ENCODE results near the gene MAP2.
A peak's percentile ranks its signal among the peaks of the same experiment; 100 is the strongest.

The MAP2 gene

GRCh38 chr2:209741953-209742352 lies 318.1 kb downstream of the MAP2 start:
- no peak for DNase-seq

DNA sequence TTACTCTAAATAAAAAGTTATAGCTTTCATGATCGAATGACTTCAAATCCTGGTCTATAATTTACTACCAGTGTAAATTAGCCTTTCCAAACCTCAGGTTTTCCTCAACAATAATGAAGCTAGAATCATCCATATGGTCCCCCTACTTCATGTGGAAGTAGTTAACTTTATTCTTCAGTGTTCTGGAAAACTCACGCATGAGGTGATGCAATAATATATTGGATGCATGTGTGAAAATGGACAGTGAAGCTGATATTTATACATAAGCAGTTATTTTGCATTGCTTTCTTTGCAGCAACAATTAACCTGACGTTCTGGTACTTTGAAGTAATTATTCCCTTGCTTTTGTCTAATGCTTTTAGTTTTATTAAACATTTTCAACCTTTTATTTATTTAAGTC lies 329.2 kb downstream of the MAP2 start:
- no peak for DNase-seq

- no peak for DNase-seq
Measured at GRCh38 chr2:209757163-209757562, 333.3 kb downstream of the MAP2 start.

DNA sequence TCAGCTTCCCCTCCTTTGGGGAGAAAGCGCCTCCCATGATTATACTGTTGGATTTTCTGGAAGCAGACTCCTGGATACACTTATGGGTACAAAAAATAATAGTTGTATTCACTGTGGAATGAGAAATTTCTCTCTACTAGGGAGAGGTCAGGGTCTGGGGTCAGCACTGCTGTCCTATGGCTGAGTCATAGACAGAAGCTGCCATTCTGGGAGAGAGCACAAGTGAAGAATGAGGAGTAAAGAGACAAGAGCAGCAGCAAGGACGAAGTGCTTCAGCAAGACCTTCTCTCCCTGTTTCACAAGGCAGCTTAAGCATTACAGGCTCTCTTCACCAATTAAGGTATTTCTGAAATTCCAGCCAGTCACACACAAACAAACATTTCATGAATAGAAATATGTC lies 337.7 kb downstream of the MAP2 start:
- no peak for DNase-seq

DNA sequence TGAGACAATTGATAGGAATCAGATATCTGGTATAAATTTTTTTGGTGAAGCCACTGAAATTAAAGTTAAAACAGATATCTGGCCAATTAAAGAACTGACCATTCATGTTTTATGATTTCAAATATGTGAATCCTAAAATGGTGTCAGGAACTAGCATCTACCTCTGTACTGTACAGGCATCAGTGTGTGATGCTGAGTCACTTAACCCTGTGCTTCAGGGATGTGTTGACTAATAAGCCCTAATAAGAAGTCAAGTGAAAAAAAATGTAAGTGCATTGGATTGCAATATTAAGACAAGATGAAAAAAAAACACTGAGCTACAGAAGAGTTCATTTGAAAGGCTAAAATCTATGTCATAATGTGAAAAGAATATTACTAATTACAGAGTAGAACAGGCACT lies 338.7 kb downstream of the MAP2 start:
- no peak for DNase-seq

- DNase-seq: no peak
Measured at GRCh38 chr2:209763106-209763505, 339.3 kb downstream of the MAP2 start.

- DNase-seq: no peak
Measured at GRCh38 chr2:209766613-209767012, 342.8 kb downstream of the MAP2 start.

DNA sequence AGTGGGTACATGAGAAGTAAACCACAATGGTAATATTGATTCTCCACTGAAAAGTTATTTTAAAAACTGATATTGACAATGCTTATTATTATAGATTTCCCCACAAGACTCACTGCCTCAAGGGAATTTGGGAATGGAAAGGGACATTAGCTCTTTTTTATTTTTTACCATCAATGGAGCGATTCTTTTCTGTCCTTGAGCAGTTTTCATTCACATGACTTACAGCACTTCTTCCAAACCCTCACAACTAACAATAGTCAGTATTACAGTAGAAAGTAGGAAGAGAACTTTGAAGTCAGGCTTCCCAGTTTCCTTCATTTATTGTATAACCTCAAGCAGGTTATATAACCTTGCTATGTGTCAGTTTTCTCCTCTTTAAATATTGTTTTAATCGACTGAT lies 343.5 kb downstream of the MAP2 start:
- no peak for DNase-seq

GRCh38 chr2:209768557-209768956 lies 344.7 kb downstream of the MAP2 start:
- DNase-seq: no peak

DNA sequence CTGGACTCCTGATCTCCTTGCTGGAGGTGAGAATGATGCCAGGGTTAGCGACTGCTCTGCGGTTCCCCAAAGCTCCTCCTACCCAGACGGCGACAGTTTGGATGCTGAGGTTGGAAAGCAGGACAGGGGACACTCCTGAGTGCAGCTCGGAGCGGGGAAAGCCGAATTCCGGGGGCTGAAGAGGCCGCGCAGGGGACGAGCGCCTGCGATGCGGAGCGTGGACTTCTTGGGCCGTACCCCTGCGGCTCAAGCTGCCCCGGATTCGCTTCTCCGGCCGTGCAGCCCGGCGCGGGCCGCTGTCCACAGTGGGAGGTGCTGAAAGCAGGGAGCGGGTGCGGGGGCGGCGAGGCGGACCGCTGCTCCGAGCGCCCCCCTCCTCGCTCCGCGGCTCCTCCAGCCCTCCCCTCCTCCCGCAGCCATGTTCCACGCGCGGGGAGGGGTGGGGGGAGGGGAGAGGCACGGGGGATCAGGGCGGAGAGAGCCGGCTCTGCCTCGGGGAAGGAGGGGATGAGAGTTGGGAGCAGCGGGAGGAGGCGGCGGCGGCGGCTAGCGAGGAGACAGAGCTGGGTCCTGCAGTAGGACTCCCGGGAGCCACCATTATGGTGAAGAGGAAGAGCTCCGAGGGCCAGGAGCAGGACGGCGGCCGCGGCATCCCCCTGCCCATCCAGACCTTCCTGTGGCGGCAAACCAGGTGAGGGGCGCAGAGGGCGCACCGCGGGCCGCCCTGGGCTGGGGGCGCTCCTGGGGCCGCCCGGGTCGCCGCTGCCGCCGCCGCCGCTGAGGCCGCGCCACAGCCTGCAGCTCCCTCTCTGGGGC lies 347.8 kb downstream of the MAP2 start, which contains the start of gene UNC80:
UNC80 (plus strand) TSS at position 359 of the 816 bp plus-strand sequence; CDS start at position 600, 241 bp downstream.
- peak; percentile 62 for DNase-seq

GRCh38 chr2:209772290-209772685 lies 348.4 kb downstream of the MAP2 start:
- peak; percentile 84 for DNase-seq

DNA sequence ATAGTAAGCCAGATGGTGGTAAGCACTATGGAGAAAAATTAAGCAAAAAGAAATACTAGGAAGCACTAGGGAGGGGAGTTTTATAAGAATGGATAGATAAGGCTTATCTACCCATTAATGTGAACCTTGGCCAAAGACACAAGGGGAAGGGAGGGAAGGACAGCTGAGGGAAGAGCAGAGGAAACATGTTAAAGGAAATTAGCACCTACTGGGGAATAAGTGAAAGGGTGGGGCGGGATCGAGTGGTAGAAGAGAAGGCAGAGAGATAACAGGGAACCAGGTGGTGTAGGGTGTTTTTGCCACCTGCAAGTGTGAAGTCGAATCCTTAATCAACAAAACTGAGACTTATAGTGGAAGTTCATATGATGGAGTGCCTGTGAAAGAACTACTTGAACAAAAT lies 349.5 kb downstream of the MAP2 start:
- DNase-seq: peak; percentile 25

Measured in NCI-H1092 treated with DMSO at 0.1 percent for 48 hours (cell line).